Stimulated activated CD8-positive, alpha-beta memory T cell treated with anti-CD3 and anti-CD28 coated beads, Interleukin-12 subunit alpha, Interleukin-12 subunit beta, amount 100 ng/mL, for 1 hour (primary cell): Measurements from ENCODE around the gene CUL2.
"Not testable (repeated sequence)": the region's sequence is repeated elsewhere in the genome, so short reads cannot be mapped to it uniquely, and the experiment has no call there.

ENCODE experiments used
- DNase-seq: peaks from one replicate; pipeline ENCODE4 v3.0.0-alpha.2; 2020; ENCODE audit warnings: low read depth

Gene CUL2

GRCh38 chr10:34978080-34978479 is 112.1 kb downstream of the CUL2 start:
- DNase-seq: no peak

- not testable (repeated sequence) for DNase-seq
These were observed 113.7 kb downstream of the CUL2 start for GRCh38 chr10:34976380-34976910.

DNA sequence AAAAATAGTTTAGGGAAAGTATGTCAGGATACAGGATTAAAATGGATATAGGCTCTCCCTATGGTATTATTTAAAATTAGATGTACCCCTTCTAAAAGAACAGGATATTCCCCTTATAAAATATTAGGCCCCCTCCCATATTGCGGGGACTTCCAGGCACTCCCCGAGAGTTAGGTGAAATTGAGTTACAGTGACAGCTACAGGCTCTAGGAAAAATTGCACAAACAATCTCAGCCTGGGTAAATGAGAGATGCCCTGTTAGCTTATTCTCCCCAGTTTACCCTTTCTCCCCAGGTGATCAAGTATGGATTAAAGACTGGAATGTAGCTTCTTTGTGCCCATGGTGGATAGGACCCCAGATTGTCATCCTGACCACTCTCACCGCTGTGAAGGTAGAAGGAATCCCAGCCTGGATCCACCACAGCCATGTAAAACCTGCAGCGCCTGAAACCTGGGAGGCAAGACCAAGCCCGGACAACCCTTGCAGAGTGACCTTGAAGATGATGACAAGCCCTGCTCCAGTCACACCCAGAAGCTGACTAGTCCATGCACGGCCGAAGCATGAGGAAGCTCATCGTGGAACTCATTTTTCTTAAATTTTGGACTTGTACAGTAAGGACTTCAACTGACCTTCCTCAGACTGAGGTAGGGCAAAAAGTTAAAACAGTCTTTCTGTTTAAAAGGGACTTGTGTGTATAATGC is 115.6 kb downstream of the CUL2 start:
- DNase-seq: not testable (repeated sequence)

- not testable (repeated sequence) for DNase-seq
These were observed 116.4 kb downstream of the CUL2 start for GRCh38 chr10:34973757-34974156.

GRCh38 chr10:34973121-34973520 is 117.0 kb downstream of the CUL2 start:
- DNase-seq: not testable (repeated sequence)

- DNase-seq: not testable (repeated sequence)
These were observed 117.5 kb downstream of the CUL2 start for GRCh38 chr10:34972591-34972990.

DNA sequence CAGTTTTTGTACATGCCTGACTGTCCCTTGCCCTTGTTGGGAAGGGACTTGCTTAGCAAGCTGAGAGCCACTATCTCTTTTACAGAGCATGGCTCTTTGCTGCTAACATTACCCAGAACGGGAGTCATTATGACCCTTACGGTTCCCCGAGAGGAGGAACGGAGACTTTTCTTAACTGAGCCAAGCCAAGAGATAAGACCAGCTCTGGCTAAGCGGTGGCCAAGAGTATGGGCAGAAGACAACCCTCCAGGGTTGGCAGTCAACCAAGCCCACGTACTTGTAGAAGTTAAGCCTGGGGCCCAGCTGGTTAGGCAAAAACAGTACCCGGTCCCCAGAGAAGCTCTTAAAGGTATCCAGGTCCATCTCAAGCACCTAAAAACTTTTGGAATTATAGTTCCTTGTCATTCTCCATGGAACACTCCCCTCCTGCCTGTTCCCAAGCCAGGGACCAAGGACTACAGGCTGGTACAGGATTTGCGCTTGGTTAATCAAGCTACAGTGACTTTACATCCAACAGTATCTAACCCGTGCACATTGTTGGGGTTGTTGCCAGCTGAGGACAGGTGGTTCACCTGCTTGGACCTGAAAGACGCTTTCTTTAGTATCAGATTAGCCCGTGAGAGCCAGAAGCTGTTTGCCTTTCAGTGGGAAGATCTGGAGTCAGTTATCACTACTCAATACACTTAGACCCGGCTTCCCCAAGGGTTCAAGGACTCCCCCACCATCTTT is 118.4 kb downstream of the CUL2 start:
- not testable (repeated sequence) for DNase-seq

- DNase-seq: no peak
These were observed 121.0 kb downstream of the CUL2 start for GRCh38 chr10:34969171-34969570.

DNA sequence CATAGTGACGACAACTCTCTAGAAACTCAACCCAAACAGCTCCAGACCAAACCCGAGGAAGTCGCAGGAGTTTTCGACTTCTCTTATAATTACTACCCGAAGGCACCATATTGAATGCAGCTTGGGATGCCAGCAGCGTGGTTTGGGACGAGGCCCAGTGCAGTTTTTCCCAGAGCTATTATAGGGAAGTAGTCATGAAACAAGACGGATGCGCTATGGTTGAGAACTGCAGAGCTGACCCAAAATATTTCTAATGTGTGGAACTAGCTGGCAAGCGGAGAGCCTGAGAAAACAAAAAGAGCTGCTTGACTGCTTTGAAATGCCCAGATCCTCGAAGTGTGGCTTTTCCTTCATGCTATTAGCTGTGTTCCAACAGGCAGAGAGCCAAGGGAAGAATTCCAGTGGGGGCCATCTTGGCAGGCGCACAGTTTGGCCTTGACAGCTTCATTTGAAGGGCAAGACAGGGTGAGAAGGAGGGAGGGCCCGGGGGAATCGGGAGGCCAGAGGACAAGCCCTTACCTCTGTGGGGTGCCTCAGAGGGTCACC is 122.7 kb downstream of the CUL2 start:
- no peak for DNase-seq

- DNase-seq: no peak
These were observed 123.7 kb downstream of the CUL2 start for GRCh38 chr10:34966451-34966850.

DNA sequence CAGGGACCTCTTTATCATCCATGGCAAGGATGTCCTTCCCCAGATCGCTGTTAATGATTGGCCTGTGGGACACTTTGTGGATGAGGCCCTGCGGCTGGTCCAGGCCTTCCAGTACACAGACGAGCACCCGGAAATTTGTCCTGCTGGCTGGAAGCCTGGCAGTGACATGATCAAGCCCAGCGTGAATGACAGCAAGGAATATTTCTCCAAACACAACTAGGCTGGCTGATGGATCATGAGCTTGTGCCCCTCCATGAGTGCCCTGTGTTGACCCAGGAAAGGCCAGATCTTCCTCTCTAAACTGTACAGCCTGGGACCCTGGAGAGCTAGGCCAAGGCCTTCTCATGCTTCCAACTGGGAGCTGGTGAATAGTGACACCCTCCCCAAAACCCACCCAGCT is 124.1 kb downstream of the CUL2 start:
- DNase-seq: no peak

DNA sequence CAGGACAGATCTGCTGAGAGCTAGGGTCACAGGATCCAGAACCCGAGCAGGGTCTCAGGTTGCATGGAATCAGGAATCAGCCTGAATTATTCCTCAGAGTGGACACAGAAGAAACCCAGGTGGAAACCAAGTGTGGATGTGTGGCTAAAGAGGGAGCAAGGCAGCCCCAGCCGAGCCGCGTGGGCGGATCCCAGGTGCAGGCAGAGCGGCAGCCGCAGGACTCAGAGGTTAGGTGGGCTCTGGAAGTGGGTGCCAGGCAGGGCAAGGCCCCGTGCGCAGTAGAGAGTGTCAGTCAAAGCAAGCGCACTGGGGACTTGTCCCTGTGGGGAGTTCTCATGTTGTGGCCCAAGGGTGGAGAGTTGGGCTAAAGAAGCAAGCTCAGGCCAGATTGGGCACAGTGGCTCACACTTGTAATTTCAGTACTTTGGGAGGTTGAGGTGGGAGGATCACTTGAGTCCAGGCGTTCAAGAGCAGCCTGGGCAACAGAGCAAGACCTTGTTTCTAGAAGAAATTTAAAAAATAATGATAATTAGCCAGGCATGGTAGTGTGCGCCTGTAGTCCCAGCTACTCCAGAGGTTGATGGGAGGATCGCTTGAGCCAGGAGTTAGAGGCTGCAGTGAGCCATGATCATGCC is 125.9 kb downstream of the CUL2 start:
- DNase-seq: no peak

GRCh38 chr10:34962866-34963265 is 127.3 kb downstream of the CUL2 start:
- no peak for DNase-seq

DNA sequence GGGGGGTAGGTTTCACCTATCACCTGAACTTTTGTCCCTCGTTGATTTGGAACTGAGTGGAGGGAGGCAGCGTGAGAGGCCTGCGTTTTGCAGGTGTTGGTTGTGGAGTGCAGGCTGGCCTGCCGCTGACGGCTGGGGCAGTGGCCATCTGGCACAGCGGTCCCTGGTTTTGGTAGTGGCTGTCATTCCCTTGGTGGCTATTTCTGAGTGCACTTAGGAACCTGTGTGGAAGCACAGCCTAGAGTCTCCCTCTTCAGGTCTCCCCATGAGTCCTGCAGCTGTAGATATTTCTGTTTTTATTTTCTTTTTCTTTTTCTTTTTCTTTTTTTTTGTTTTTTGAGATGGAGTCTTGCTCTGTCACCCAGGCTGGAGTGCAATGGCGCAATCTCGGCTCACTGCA is 129.2 kb downstream of the CUL2 start:
- DNase-seq: no peak

DNA sequence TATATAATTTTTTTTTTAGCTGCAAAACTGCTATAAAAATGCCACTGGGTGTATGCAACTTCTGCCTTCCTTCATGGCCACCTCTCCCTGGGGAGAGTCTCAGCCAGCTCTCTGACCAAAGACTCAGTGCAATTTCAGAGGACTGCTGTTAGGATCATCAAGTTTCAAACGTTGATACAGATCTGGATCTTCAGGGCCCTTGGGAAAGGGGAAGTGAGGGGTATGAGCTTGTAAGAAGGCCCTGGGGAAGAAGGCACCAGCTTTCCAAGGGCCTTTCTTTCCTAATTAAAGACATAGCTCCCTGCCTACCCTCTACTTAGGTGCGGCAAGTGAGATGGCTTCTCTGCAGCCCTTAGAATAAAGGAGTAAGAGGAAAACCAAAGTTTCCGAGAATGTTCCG is 130.4 kb downstream of the CUL2 start:
- no peak for DNase-seq

DNA sequence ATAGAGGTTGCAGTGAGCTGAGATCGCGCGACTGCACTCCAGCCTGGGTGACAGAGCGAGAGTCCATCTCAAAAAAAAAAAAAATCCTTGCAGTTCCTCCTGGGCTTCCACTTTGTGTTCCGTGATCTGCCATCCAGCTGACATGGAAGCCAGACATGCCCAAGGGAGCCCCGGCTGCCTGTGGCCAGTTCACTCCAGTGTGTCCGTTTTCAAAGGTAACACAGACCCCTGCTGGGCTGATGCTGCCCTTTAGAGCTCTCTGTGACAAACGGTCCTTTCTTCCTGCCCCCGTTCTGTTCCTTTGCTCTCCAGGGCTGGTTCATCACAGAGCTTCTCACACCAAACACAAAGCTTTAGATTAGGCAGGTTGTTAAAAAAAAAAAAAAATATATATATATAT is 130.8 kb downstream of the CUL2 start:
- DNase-seq: no peak
